C1 segment of cervical spinal cord (tissue), 14 donors: Measurements from ENCODE around the gene ESYT1.

Experiments used
- DNase-seq, 14 donors: peaks; one replicate each; lab custom pipeline; 2025; lab: John Stamatoyannopoulos, UW

ESYT1 gene

GRCh38 chr12:56126732-56127239, 1.3 kb upstream of the ESYT1 start:
- no peak for DNase-seq

- DNase-seq: no peak
These were observed 581 bp upstream of the ESYT1 start for GRCh38 chr12:56127485-56127887.

GRCh38 chr12:56128670-56129205, 671 bp downstream of the ESYT1 start:
- DNase-seq: peak in 6 of 14 donors; percentile 27 to 45 (median 40)

- DNase-seq: peak in 9 of 14 donors; percentile 10 to 44 (median 33)
These were observed 1.3 kb downstream of the ESYT1 start for GRCh38 chr12:56129206-56129941.

GRCh38 chr12:56129942-56130495, 2.0 kb downstream of the ESYT1 start:
- DNase-seq: no peak

DNA sequence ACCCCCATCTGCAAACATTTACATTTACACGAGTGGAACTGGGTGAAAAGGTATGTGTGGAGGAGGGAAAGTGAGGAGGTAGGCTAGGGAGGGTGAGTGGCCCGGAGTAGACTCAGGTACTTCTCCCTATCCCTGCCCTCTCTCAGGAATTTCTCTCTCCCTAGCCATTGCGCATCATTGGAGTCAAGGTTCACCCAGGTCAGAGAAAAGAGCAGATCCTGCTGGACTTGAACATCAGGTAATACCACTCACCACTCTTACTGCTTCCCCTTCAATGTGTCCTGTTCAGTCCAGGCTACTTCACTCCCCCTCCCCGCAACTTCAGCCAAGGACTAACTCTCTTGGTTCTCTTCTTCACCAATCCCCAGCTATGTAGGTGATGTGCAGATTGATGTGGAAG, 2.8 kb downstream of the ESYT1 start:
- no peak for DNase-seq

GRCh38 chr12:56134897-56135296, 6.8 kb downstream of the ESYT1 start:
- DNase-seq: no peak

GRCh38 chr12:56137853-56138571, 9.9 kb downstream of the ESYT1 start:
- no peak for DNase-seq

- DNase-seq: no peak
These were observed 14.1 kb downstream of the ESYT1 start for GRCh38 chr12:56141946-56142784.

DNA sequence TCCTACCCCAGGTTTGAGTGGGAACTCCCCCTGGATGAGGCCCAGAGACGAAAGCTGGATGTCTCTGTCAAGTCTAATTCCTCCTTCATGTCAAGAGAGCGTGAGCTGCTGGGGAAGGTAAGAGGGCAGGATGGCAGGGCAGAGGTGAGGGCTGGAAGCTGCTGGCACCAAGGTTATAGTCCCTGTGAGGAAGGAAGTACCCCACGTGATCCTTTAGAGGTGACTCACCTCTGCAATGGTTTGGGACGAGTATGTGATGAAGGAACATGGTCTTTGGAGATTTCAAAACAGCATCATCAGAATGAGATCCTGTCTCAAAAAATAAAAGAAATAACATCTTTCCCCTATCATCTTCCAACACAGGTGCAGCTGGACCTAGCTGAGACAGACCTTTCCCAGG, 15.2 kb downstream of the ESYT1 start:
- no peak for DNase-seq

GRCh38 chr12:56143870-56144269, 15.8 kb downstream of the ESYT1 start:
- DNase-seq: no peak

DNA sequence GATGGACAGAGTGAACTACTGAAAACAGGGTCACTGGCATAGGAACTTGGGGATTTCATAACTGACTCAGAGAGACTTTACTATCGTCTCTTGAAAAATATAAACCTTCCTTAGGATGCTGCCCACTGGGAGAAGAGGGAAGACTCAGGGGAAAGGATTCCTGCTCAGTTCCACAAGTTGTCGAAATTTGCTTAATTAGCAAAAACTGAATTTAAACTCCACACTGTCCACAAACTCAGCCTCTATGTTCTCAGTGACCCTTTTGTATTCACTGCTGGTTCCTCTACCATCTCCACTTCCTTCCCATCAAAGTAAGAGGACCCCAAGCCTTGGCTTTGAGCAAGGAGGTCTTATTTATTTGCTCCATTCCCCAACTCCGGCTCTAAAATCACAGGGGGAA, 17.1 kb downstream of the ESYT1 start:
- DNase-seq: no peak

- DNase-seq: no peak
These were observed 18.7 kb downstream of the ESYT1 start for GRCh38 chr12:56146492-56147460.

- DNase-seq: no peak
These were observed 22.5 kb downstream of the ESYT1 start for GRCh38 chr12:56150563-56150962.

- DNase-seq: peak in 4 of 14 donors; percentile 46 to 69 (median 56)
These were observed 23.6 kb downstream of the ESYT1 start for GRCh38 chr12:56151672-56152131.

- peak; percentile 37 to 91 (median 83) for DNase-seq
These were observed 24.2 kb downstream of the ESYT1 start, which contains the start of gene MYL6B for GRCh38 chr12:56152132-56152755. TSS of gene MYL6B (plus strand) at chr12:56152587. CDS start at chr12:56153919, 1,332 bp downstream.

- DNase-seq: no peak
These were observed 24.9 kb downstream of the ESYT1 start for GRCh38 chr12:56152756-56153677.

- DNase-seq: no peak
These were observed 25.6 kb downstream of the ESYT1 start for GRCh38 chr12:56153678-56154065.
